GM19372 (cell line): ENCODE measurements around the gene NAA40.
"Not testable (repeated sequence)": the region's sequence is repeated elsewhere in the genome, so short reads cannot be mapped to it uniquely, and the experiment has no call there.

Experiments
- ATAC-seq: cut with Tn5 transposase; IDR thresholded peaks from one replicate; pipeline ENCODE4 v1.9.1; 2021; ENCODE audit warnings: mild to moderate bottlenecking, low read depth, moderate library complexity; ENCODE audit not compliant: unreplicated experiment

The NAA40 gene

DNA sequence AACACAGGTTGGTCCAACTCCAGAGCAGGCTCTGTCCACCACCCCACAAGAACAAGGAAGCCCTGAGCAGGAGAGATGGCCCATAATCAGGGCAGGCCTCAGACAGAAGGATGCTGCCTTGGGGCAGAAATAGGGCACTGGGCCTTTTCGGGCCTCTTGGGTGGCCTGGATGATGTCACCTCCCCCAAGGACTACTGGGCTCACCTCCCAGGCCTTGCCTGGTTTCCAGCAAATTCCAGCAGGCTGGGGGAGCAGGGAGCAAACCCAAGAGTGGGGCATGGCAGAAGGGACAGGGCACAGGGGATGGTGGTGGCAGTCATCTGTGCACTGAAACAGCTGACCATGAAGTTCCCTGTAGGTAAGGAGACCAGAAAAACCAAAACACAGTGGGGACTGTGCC is 5.3 kb upstream of the NAA40 start:
- no peak for ATAC-seq

DNA sequence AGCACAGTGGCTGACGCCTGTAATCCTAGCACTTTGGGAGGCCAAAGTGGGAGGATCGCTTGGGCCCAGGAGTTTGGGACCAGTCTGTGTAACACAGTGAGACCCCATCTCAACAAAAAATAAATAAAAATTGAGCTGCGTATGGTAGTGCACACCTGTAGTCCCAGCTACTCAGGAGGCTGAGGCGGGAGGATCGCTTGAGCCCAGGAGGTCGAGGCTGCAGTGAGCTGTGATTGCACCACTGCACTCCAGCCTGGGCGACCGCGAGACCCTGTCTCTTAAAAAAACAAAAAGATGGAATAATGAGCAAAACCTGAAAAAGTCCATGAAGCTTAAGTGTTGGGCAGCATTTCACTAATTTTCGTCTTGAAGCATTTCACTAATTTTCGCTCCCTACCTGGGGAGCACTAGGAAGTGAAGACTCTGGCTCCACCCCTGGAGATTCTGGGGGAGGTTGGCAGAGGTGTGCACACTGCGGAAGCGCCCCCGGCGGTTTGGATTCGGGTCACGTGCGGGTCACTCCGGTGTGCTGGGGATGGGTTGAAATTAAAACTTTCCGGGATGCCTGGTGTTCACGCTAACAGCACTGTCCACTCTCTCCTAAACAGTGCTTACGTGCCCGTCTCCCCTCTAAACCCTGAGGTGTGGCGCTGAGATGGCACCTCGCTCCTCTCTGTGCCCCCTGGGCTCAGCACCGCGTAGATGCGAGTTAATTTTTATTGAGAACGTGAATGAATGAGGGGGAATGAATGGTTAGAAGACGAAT is 906 bp upstream of the NAA40 start:
- peak; percentile 17 for ATAC-seq

DNA sequence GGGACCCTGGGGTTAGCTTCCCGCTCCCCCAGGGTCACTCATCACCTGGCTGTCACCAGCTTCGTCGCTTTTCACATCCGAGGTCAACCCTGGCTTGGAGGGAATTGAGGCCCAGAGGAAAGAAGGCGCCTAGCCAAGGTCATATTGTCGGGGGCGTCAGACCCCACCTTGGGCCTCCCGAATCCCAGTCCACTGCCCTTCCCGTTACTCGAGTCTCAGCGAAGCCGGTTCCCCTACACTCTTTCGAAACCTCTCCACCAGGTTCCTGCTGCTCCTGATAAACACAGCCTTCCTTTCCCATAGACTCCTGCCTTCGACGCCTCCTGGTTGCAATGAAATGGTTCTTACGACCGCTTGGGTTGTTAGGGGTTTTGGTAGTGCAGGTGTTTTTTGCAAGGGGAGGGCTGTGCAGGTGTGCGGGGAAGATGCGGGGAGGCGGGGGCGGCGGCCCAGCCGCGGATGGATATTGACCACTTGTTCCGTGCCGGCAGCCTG is 642 bp downstream of the NAA40 start:
- no peak for ATAC-seq

DNA sequence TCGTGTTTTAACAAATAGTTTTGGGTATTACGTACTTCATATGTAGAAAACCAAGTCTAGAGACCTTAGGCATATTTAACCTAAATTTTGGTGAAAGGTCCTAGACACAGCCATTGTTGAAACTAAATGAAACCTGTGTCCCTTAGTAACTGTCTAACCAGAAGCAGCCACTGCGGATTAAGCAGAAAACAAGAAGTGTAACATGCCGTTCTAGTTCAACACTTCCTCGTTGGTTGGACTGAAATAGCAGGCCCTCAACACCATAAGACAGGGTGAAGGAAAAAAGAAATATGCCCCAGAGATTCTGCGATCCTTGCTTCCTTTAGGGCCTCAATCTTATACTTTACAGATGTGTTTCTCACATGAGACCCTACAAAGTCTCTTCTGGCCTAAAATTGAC is 2.0 kb downstream of the NAA40 start:
- no peak for ATAC-seq

DNA sequence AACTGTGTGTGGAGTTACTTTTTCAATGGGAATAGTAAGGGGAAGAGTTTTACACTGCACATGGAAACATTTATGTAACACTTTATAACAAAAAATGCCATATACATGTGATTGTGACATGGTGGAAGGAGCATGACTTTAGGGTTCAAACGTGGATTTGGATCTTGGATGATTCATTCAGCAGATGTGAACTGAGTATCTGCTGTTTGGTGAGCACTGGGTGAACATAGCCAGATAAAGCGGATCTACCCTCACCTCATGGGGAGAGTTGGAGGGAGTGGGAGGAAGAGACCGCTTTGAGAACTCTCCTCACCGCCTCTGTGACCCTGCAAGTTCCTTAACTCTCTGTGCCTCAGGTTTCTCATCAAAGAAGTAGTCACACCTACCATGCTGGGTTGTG is 3.1 kb downstream of the NAA40 start:
- no peak for ATAC-seq

DNA sequence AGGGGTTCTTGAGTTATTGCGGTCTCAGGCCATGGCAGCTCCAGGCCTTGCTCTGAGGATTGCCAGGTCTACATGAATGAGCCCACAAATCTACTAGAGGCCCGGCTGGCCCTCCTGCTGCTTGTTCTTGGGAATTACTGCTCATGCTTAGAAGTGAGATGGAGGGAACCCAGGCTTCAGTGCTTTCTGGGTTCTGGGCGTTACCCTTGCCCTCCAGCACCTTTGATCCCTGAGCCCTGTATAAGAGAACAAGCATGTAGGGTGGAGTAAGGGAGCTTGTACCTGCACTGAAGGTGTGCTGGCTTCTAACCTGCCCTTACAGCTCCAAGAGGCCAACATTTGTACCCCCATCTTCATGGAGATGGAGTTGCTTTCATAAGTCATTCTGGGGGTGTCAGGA is 4.0 kb downstream of the NAA40 start:
- no peak for ATAC-seq

DNA sequence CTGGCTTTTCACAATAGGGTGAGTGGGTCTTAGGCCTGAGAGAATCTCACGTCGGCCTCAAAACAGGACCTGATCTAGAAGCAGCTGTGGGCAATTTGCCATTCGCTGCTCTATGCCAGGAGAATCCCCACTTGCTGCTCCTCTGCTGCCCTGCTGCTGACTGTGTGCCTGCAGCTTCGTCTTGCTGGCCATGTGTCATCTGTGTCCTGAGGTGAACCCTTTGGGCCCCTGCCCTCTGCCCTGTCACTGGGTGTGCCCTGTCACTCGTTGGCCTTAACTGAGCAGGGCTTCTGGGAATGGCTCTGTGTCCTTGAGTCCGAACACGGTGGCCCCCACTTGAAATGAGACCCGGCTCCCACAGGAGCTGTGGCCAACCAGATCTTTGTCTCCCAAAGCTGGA is 6.2 kb downstream of the NAA40 start:
- ATAC-seq: no peak

DNA sequence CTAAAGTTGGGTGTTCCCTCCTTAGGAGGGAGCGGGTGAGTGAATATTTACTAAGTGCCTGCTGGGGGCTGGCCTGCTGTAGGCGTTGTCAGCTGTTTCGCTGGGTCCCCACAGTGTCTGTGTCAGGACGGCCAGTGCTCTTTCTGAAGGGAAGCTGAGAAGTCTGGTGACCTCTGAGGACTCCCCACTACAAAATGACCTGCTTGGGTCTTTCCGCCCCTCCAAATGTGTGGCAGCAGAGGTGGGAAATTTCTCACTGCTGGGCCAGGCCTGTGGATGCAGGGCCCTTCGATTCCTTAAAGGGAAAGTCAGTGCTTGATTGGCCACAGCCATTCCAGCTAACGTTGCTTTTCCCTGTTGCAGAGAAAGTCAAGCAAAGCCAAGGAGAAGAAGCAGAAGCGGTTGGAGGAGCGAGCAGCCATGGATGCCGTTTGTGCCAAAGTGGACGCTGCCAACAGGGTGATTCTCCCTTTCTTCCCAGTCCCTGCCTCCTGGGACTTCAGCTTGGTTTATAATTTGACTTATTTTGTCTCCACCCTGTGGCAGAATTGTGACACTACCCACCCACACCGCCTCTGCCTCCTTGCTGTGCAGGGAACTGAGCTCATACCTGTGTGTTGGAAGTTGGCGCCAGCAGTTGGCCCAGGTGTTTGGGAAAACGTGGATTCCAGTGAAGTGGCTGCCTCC is 6.8 kb downstream of the NAA40 start:
- ATAC-seq: no peak

DNA sequence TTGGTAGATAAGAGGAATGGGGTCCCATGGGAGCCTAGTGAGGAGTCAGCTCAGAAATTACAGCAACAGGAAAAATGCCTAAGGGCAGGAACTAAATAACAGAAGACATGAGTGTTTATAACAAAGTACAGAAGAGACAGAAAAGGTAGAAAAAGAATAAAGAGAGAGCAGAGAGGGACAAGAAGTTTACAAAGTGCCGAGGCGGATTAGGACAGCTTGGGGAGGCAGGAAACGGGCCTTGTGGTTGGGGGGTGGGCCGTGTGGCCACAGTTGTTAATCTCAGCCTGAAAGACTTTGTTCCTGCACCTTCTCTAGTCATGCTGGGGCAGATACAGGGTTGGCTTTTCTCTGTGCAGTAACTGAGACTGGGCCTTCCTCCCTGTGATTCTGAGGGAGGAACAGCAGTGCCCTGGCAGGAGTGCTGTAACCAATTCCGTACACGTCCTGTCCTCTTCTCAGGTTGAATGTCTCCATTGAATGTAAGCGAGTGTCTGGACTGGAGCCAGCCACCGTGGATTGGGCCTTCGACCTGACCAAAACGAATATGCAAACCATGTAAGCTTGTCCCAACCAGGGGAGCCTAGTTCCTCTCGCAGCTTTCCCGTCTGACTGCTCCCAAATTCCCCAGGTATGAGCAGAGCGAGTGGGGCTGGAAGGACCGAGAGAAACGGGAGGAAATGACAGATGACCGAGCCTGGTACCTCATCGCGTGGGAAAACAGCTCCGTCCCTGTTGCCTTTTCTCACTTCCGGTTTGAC is 13.2 kb downstream of the NAA40 start:
- no peak for ATAC-seq

DNA sequence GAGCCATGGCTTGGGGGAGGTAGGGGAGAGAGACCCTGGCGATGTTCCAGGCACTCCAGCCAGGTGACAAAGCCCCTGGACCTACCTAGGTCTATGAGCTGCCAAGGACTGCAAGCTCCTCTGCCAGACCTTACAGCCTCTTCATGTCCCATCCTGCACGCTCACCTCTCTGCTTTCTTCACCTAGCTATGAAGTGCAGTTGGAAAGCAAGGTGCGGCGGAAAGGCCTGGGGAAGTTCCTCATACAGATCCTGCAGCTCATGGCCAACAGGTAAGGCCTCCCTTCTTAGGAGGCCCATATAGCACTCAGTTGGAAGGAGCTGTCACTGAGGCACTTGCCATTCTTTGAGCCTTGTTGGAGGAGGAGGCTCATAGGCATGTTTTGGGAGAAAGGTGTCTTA is 13.8 kb downstream of the NAA40 start:
- ATAC-seq: no peak

DNA sequence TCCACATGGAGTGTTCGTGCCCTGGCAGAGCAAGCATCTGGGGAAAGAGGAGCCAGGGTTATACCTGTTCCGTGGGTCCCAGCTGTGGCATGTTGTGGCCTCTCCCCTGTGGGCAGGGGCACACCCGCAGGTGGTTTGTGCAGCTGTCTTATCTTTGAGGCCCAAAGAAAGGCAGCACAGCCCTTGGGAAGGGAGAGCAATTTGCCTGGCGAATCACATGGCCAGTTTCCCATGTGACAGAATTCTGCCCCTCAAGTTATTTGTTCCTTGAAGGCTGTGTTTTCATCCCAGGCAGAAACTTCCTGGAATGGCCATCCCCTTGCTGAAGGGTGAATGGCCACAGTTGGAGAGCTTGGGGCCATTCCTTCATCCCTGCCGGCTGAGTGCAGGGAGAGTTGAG is 19.2 kb downstream of the NAA40 start:
- ATAC-seq: no peak

DNA sequence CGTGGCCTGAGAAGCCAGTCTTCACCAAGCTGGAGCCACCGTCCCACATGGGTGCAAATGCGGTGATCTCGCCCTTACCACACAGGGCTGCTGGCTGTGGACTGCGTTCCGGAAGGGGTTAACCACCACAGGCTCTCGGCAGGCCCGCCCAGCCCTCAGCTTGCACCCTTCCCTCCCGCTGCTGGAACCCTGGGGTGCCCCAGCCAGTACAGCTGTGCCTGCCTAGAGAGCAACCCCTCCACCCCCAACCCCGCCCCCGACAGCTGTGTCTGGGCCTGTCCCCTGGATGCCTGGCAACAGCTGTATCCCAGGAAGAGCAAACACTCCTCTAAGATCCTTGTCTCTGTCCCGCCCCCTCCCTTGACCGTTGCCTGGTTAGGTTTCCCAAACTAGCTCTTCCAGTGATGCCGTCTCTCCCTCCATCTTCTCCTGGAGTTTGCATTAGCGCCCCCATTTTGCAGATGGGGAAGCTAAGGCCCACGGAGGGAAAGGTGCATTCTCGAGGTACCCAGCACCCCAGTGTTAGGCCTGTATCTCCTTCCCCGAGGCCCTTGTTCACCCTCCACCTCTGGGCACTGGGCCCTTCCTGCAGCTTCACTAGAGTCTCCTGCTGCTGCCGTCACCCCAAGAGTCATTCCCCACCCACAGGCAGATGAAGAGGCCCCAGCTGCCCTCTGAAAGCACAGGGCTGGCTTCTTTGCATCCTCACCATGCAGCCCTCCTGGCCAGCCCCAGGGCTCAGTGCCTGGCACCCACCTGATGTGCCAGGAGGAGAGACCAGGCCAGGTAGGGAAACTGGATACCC is 23.0 kb downstream of the NAA40 start:
- ATAC-seq: no peak

DNA sequence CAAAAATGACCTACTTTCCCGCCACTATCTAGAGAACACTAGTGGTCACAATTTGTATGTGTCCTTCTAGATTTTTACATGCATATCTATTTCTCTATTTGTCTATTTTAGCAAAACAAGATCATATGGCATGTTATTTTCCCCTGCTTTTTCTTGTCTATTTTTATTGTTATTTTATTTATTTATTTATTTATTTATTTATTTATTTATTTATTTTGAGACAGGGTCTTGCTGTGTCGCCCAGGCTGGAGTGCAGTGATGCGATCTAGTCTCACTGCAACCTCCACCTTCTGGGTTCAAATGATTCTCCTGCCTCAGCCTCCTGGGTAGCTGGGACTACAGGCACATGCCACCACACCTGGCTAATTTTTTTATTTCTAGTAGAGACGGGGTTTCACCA is 25.1 kb downstream of the NAA40 start:
- not testable (repeated sequence) for ATAC-seq

DNA sequence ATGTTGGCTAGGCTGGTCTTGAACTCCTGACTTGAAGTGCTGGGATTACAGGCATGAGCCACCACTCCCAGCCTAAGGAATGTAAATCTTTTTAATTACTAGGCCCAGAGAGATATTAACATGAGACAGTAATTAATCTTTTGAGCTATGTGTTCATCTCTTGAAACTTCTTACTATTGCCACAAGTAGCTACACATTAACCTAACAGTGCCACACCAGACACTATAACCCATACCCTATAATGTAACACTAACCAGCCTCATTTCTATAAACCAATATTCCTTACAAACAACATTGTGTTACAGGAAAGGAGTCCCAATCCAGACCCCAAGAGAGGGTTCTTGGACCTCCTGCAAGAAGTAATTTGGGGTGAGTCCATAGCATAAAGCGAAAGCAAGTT is 27.6 kb downstream of the NAA40 start:
- ATAC-seq: no peak

DNA sequence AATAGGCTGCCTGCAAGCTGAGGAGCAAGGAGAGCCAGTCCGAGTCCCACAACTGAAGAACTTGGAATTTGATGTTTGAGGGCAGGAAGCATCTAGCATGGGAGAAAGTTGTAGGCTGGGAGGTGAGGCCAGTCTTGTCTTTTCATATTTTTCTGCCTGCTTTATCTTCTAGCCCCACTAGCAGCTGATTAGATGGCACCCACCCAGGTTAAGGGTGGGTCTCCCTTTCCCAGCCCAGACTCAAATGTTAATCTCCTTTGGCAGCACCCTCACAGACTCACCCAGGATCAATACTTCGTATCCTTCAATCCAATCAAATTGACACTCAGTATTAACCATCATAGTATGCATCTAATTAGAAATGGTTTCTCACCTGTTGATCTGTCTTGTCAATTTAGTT is 30.7 kb downstream of the NAA40 start:
- no peak for ATAC-seq

DNA sequence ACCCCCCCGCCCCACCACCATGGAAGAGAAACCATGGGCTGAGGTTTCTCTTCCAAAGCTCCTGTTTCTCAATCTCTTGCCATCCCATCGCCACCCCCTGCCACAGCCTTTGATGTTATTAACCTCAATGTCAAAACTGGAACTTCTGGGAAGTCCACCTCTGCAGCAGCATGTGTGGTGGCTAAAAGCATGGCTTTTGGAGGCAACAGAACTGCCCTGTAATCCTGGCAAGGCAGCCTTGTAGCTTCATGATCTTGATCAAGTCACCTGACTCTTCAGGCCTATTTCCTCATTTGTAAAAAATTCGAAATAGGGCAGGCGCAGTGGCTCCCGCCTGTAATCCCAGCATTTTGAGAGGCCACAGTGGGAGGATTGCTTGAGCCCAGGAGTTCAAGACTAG is 32.1 kb downstream of the NAA40 start:
- ATAC-seq: no peak

DNA sequence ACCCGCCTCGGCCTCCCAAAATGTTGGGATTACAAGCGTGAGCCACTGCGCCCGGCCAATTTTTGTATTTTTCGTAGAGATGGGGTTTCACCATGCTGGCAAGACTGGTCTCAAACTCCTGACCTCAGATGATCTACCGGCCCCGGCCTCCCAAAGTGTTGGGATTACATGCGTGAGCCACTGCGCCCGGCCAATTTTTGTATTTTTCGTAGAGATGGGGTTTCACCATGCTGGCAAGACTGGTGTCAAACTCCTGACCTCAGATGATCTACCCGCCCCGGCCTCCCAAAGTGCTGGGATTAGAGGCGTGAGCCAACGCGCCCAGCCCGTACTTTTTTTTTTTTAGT is 35.1 kb downstream of the NAA40 start:
- not testable (repeated sequence) for ATAC-seq

DNA sequence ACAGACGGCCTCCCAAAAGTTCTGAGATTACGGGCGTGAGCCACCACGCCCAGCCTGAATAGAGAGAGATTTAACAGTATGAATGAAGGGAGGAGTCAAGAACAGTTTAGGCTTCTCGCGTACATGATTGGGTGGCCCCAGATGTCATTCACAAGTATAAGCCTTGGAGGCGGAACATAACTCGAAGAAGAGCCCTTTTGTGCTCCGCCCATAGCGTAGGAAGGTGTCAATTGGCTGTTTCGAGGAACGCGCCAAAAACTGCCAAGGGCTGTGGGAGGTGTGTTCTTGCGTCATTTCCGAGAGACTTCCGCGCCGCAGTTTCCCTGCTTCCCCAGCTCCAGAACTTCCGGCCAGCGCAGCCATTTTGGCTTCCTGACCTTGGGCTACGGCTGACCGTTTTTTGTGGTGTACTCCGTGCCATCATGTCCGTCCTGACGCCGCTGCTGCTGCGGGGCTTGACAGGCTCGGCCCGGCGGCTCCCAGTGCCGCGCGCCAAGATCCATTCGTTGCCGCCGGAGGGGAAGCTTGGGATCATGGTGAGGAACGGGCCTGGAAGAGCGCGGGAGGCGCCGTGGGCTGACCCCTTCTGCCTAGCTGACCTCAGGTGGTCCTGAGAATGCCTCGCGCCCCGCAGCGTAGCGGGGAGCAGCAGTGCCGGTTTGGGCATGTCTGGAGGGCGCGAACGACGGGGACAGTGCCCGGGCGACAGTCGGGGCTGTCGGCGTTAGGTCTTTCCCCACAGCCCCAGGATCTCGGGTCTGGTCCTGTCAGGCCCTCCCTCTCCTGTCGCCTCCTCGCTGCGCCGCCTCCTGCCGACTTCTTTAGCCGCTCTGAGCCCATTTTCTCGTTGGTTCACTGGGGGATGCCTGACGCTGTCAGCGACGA is 35.7 kb downstream of the NAA40 start, which contains the start of gene COX8A:
Gene COX8A (plus strand): TSS at position 362 of the 885 bp plus-strand sequence. CDS start 61 bp downstream, at position 423.
- peak; percentile 94 for ATAC-seq

DNA sequence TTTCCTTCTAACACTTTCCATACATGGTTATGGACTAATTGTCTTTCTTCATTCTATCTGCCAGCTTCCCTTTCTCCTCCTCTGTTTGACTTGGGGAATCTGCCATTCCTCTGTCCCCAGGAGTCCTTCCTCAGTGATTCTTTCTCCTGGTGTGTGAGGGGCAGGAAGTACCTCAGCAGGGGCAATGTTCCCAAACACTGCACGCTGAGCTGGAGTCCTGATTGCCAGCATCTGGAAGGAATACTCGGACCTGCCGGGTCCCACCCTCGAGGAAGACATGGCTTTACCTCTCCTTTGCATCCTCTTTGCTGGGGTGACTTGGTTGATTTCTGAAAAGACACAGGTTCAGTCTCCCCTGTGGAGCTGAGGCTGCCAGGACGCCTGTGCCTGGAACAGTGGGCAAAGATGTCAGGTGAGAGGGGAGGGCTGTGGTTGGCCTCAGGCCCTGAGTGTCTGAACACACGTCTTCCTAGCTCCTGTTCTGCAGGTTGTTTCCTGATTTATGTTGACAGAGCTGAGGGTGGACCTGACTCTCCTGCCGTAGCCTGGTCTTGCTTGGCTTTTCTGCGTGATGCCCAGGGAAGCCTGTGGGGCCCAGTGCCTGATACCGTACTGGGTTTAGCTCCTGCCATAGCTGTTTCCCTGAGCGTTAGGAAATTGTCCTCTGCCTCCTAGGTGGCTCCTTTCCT is 39.9 kb downstream of the NAA40 start:
- no peak for ATAC-seq
